GM18870 (cell line): Measurements from ENCODE around the gene LTBP1.
"Not testable (repeated sequence)": the region's sequence is repeated elsewhere in the genome, so short reads cannot be mapped to it uniquely, and the experiment has no call there.

Experiments
- ATAC-seq: cut with Tn5 transposase; IDR thresholded peaks from one replicate; pipeline ENCODE4 v1.9.1; 2021; ENCODE audit warnings: moderate library complexity; ENCODE audit not compliant: unreplicated experiment

Gene LTBP1

DNA sequence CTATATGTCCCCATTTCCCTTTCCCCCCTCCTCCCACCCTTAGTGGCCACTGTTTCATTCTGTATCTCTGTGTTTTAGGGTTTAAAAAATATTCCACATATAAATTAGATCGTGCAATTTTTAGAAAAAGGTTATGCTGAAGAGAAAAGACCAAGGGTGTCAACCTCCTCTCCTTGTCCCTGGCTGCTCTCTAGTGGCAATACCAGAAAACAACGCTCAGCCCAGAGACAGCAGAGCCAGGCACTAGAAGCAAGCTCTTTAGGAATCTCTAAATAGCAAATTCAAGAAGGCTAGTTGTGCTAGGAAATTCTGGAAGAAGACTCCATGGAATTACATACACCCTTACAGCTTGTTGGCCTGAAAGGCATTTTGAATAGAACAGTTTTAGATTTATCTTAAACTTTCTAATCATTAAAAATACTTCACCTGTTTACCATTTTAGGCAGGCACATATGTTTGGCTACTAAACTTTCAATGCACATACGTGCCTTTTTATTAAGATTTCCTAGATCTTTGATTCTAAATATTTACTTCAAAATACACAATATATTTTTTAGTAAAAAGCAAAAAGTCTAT is 494.6 kb downstream of the LTBP1 start:
- peak; percentile 81 for ATAC-seq

DNA sequence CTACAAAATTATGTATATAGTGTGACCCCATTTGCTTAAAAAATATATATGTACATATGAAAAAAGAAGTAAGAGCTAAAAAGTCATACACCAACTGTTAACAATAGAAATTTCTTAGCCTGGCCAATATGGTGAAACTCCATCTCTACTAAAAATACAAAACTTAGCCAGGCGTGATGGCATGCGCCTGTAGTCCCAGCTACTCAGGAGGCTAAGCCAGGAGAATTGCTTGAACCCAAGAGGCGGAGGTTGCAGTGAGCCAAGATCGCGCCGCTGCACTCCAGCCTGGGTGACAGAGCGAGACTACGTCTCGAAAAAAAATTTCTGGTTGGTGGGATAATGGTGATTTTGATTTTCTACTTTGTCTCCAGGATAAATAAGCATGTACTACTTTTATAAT is 495.3 kb downstream of the LTBP1 start:
- not testable (repeated sequence) for ATAC-seq

GRCh38 chr2:33442528-33443079 is 495.9 kb downstream of the LTBP1 start:
- no peak for ATAC-seq

GRCh38 chr2:33443274-33443829 is 496.6 kb downstream of the LTBP1 start:
- no peak for ATAC-seq

DNA sequence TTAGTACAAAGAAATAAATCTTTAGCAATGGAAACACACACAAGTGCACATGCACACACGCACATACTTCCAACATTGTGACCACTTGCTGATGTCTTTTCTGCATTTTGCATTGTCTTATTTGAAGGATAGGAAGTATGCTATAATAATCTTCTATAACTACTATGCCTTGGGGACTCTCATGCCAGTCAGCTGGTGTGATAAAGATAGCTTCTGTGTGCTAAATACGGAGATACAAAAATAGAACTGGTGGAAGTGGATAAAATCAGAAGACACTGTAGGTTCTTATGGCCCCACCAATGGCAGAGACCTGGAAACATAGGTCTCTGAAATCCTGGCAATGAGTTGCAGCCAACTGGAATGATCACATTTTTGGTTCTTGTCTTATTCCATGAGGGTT is 498.2 kb downstream of the LTBP1 start:
- ATAC-seq: no peak

- no peak for ATAC-seq
Measured at GRCh38 chr2:33448220-33448899, 501.6 kb downstream of the LTBP1 start.
